TTC549 (cell line): Measurements from ENCODE around the gene CPNE1.

Experiments used
- FAIRE-seq: peaks from 2 replicates; lab custom pipeline; 2012; peaks lifted over from hg19 to GRCh38; lab: Jason Lieb, UNC

CPNE1 gene

DNA sequence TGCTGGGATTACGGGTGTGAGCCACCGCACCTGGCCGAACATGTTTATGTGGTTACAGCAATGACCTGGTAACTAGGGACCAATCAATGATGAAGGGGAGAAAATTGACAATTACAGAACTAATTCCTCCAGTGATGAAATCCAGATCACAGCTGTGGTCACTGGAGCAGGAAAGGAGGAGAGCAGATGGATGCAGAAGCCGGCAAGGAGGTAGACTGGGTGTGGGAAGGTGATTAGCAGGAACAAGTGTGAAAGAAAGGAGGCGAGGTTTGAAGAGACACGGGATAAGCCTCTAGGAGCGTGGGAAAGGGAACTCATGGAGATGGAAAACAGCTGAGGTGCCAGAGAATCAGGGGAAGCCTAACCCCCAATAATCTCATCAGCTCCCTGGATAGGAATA is 66.2 kb downstream of the CPNE1 start:
- no peak for FAIRE-seq

DNA sequence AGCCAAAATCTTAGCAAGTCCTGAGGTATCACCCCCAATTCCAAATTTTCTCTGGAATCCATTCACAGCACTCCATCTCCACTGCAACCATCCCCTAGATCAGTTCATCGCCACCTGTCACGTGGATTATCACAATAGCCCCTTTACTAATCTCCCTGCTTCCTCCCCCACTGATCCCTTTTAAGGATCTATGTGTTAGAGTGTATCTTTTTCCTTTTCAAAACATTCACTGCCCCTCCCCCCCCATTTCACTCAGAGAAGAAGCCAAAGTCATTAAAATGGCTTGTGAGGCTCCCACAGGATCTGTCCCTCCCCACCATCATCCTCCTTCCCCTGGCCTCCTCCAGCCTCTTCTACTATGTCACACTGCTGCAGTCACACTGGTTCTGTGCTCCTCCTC is 67.5 kb downstream of the CPNE1 start:
- FAIRE-seq, result no peak

DNA sequence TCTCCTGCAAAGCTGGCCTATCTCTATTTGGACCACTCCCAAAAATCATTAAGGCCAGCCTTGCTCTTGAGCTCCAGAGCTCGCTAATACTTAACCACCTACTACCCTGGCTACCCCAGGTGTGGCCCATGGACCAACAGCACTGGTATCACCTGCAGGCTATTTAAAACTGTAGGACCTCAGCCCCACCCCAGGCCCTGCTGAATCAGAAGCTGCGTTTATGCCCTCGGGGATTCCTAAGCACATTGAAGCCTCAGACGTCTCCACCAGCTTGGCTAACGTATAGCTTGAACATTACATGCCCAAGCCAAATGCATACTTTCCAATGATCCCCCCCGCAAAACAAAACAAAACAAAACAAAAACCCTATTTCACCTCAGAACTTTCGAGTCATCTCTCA is 68.8 kb downstream of the CPNE1 start:
- FAIRE-seq, result no peak

DNA sequence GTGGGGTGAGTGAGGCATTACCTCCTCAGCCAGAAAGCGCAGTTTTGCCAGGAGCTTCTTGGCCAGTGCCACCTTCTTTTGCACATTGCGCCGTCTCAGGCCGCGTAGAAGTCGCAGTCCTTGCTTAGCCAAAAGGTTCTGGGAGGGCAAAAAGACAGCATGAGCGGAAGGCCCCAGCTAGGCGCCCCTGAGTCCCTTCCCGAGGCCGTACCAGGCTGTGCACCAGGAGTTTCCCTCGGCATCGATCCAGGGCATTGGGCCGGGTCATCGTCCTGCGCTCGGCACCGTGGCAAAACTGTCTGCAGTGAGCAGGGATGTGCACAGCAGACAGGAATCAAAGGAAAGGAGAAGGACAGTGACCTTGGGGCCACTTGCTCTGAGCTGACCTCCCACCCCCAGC is 69.2 kb downstream of the CPNE1 start:
- no peak for FAIRE-seq

DNA sequence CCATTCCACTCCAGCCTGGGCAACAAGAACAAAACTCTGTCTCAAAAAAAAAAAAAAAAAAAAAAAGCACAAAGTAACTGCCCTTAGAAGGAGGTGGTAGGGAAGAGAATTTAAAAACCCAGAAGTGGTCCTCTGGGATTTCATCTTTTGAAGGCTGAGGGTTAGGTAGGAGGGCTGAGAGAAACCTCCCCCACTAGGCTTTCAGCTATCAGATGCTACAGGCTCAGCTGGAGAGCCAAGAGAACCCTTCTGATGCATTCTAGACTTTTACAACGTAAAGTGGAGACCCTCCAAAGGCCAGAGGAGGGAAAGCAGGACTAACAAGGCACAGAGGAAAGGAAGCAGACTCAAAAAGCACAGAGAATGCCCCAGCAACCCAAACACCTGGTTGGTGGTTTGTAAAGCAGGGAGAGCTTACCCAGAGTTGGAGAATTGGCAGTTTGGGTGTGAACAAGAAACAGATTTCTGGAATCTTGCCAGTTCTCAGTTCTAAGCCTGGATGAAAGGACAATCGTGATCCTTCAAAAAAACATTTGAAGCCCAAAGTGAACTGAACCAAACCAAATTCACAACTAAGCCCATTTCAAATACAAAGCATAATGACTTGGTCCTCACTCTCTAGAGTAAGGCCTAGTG is 72.2 kb downstream of the CPNE1 start:
- FAIRE-seq, result no peak

DNA sequence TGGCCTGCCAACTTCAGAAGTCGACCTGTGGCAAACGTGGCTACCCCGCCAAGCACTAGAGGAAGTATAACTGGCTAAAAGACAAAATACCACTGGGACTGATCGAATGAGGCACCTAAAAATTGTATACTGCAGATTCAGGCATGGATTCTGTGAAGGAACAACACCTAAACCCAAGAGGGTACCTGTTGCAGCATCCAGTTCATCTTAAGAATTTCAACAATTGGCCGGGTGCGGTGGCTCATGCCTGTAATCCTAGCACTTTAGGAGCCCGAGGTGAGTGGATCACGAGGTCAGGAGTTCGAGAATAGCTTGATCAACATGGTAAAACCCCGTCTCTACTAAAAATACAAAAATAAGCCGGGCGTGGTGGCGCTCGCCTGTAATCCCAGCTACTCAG is 76.3 kb downstream of the CPNE1 start:
- FAIRE-seq, result no peak

DNA sequence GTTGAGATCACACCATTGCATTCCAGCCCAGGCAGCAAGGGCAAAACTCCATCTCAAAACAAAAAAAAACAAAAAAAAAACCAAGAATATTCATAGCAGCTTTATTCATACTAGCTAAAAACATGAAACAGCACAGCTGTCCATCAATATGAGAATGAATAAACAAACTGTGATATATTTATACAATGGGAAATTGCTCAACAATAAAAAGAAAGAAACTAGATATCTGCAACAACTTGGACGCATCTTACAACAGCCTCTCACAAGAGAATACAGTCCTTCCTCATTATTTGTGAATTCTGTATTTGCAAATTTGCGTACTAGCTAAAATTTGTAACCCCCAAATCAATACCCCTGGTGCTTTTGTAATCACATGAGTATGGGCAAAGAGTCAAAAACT is 77.3 kb downstream of the CPNE1 start:
- FAIRE-seq, result no peak

DNA sequence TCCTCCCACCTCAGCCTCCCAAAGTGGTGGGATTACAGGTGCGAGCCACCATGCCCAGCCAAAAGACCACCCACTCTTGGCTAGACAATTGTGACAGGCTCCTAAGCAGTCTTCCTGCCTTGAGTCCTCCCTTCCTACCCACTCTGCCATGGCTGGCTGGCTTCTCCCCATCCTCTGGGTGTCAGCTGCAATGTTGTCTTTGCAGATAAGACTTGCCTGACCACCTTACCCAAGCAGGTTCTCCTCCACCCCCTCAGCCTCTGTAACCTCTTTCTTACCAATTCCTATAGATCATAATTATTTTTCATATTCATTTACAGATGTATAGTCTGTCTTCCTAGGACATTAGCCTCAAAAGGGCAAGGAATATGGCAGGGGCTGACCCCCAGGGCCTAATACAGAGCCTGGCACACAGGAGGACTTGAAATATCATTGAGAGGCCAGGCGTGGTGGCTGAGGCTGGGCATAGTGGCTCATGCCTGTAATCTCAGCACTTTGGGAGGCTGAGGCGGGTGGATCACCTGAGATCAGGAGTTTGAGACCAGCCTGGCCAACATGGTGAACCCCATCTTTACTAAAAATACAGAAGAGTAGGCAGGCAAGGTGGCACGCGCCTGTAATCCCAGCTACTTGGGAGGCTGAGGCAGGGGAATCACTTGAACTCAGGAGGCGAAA is 77.8 kb downstream of the CPNE1 start:
- no peak for FAIRE-seq

DNA sequence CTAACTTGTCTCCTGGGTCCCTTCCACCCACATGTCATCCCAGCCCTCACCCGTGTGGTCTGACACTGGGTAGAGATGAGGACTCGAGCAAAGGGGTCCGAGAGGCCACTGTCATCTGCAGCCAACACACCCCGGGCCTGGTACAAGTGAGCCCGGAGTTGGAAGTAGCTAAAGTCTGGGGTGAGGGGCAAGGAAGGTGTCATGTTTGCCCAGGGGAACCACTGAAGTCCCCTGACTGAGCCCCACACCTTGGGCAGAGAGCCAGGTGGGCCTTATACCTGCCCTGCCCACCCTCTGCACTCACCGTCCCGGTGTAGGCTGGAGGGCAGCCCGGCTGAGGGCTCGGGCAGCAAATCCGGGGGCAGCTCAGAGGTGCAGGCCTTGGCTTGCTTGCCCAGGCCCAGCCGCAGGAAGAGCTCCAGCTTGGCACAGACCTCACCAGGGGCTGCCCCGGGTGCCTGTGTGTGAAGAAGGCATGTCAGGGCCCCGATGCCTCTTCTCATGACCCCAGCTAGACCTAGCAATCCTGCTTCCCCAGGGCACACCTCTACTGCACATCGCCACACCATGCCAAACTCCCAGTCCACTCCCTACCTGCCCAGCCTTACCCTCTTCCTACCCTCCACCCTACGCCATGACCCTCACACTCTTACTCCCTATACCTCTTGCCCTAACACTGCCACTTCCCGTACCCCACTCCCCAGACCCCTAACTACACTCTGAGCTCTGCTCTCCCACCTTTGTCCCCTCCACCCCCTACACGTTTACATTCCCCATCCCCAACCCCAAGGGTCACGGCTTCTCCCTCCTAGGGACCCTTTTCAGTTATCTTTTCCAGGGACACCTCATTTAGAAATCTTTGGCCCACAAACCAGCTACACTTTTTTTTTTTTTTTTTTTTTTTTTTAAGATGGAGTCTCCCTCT is 80.8 kb downstream of the CPNE1 start:
- FAIRE-seq, result no peak

DNA sequence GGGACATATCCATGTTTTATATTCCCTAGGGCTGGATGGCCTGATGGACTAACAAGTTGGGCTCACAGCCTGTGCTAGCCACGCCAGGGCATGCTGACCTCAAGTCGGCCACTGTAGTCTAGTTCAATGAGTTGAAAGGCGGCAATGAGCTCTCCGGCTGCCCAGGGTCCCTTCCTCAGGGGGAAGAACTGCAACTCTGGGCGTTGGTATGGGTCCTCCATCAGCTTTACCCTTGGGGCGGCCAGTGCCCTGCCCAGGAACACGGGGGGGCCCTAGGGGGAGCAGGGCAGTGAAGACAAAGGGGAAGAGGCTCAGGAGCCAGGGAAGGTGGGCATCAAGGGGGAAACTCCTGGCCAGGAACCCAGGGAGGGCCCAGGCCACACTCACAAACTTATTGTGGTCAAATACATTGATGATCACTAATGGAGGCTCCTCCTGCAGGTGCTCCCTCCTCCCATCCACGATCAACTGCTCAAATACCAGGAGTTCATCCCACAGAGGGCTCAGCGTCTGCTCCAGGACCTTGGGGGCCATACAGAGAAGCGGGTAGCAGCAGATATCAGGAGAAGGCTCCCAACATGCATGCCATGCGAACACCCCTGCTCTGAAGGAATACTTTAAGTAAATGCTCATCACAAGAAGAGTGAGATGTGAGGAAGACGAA is 81.8 kb downstream of the CPNE1 start:
- no peak for FAIRE-seq

DNA sequence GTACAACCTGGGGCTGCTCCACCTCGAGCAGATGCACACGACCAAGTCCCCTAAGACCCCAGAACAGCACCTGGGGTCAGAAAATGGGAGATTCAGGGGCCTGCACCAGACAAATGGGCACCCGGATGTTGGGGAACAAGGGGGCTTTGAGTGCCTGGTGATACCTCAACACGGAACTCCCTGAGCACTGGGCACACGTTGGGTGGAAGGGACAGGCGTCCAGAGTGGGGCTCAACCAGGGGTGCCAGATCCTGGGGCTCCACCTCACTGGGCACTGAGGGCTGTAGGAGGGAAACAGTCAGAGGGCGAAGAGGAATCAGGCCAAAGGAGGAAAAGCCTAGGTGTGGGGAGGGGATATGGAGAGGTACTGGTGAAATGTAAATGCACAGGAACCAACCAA is 82.6 kb downstream of the CPNE1 start:
- FAIRE-seq, result no peak

DNA sequence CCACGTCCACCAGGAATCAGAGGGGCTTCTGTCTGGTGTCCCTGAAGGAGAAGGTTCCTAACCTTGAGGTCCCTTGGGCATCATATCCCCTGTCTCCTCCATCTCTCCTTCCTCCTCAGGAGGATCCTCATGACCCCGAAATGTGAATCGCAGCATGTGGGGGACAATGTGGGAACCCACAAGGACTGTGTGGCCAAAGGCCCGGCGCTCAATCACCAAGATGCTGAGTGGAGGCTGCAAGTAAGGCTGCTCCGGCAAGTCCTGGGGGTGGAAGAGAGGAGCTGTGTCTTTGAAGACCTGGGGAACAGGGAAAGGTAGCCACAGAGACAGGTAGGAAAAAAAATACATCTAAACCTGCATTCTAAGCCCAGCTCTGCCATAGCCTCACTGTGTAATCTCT is 85.5 kb downstream of the CPNE1 start:
- FAIRE-seq, result no peak

DNA sequence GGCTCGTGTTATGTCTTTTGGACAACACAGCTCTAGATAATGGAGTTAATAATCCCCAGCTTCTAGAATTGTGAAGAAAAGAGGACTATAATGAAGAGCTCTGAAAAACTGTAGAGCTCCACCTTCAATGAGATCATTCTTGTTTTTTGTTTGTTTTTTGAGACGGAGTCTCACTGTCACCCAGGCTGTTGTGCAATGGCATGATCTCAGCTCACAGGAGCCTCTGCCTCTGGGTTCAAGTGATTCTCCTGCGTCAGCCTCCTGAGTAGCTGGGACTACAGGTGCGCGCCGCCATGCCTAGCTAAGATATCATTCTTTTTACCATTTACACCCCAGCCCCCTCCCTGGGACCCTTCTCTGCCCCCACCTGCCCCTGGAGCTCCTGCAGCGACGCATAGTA is 86.2 kb downstream of the CPNE1 start:
- no peak for FAIRE-seq

DNA sequence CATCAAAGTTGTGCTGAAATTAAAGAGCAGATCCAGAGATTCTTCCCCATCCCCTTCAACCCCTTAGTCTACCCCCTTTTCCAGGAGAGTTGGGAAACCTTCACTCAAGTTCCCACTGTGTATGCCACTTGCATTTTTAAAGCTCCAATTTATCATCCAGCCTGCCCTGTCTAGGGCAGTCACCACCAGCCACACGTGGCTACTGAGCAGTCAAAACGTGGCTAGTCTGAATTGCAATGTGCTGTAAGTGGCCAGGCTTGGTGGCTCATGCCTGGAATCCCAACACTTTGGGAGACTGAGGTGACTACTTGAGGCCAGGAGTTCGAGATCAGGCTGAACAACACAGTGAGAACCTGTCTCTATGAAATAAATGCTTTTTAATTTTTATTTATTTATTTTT is 87.9 kb downstream of the CPNE1 start:
- no peak for FAIRE-seq
